ENCODE results near the gene RAB3IL1.

- TF ChIP-seq CTCF (IDR thresholded peaks at IDR 0.05) = no peak
- TF ChIP-seq POLR2A (IDR thresholded peaks at IDR 0.05) = no peak
- no peak for TF ChIP-seq EP300 (IDR thresholded peaks at IDR 0.05)
- TF ChIP-seq POLR2AphosphoS5 (IDR thresholded peaks at IDR 0.05) = no peak
Measured at GRCh38 chr11:61866231-61866957, 51.0 kb downstream of the RAB3IL1 start.
